GM12864 (cell line): Measurements from ENCODE around the gene ARHGAP8.

Source experiments
- DNase-seq: peaks from one replicate; pipeline ENCODE4 v3.0.0-alpha.2; 2011; ENCODE audit warnings: low read depth
- H3K4me3 ChIP-seq: 2 replicates; pipeline ENCODE4 v1.5.1; 2011; ENCODE audit warnings: mild to moderate bottlenecking, low read depth, low read length, control low read depth
- TF ChIP-seq, protein P1 (sequence below): IDR thresholded peaks from 2 replicates; pipeline ENCODE4 v1.5.1; 2011; ENCODE audit warnings: low read depth, mild to moderate bottlenecking, moderate library complexity, low read length, control low read depth, inconsistent platforms; ENCODE audit errors: missing control alignments

Gene ARHGAP8

DNA sequence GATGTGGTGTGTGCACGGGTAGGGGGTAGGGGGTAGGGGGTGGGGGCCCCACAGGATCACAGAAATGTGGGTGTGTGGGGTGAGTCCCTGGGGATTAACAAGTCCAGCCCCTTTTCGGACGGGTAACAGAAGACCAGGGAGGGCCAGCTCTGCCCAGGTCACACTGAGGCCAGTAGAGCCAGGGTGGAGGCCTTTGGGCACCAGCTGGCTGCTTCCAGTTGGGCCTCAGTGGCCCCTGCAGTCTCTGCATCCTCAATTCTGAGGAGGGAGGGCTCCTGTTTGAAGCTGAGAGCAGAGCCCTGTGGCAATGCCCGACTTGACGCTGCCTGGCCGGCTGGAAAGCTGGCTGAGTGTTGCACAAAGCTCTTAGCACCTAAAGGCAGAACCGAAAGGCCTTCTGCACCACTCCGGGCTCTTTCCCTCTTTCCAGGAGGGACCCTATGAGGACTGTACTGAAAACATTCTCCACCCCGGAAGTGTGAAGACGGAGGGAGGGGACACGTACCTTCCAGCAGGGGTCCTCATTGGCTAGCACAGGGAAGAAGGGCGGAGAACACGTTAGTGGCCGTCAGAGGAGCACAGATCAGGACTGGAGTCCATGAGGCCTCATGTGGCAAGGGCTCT lies 137.0 kb downstream of the ARHGAP8 start:
- H3K4me3 ChIP-seq, result no peak overlapping the region
- TF ChIP-seq, protein P1, sequence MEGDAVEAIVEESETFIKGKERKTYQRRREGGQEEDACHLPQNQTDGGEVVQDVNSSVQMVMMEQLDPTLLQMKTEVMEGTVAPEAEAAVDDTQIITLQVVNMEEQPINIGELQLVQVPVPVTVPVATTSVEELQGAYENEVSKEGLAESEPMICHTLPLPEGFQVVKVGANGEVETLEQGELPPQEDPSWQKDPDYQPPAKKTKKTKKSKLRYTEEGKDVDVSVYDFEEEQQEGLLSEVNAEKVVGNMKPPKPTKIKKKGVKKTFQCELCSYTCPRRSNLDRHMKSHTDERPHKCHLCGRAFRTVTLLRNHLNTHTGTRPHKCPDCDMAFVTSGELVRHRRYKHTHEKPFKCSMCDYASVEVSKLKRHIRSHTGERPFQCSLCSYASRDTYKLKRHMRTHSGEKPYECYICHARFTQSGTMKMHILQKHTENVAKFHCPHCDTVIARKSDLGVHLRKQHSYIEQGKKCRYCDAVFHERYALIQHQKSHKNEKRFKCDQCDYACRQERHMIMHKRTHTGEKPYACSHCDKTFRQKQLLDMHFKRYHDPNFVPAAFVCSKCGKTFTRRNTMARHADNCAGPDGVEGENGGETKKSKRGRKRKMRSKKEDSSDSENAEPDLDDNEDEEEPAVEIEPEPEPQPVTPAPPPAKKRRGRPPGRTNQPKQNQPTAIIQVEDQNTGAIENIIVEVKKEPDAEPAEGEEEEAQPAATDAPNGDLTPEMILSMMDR, result no peak
- no peak for DNase-seq

GRCh38 chr22:44890416-44891292 lies 138.3 kb downstream of the ARHGAP8 start:
- H3K4me3 ChIP-seq, result no peak overlapping the region
- DNase-seq, result no peak
- TF ChIP-seq, protein P1, result no peak

DNA sequence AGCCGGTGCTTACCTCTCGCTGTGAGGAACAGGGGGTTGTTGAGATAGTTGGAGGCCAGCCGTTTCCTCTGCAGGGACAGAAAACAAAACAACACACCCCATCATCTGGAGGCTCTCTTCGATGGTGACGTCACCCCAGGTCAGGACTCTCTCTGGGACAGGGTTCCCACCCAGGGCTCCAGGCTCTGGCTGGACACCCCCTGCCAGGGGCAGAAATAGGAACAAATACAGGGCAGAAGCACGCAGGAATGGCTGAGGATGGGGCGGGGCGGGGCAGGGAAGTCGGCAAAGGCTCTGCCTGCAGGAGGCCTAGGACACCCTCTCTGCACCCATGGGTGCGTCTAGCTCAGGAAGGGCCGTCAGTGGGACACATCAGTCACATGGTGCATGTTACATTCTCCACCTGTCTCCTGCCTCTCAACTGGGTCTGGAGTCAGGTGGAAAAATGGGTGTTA lies 138.9 kb downstream of the ARHGAP8 start:
- no peak overlapping the region for H3K4me3 ChIP-seq
- TF ChIP-seq, protein P1, result no peak
- no peak for DNase-seq

- TF ChIP-seq, protein P1, result no peak
- no peak overlapping the region for H3K4me3 ChIP-seq
- no peak for DNase-seq
Observed at GRCh38 chr22:44891791-44892190, 139.4 kb downstream of the ARHGAP8 start.

GRCh38 chr22:44892243-44892642 lies 139.9 kb downstream of the ARHGAP8 start:
- TF ChIP-seq, protein P1, result no peak
- H3K4me3 ChIP-seq, result no peak overlapping the region
- DNase-seq, result no peak

DNA sequence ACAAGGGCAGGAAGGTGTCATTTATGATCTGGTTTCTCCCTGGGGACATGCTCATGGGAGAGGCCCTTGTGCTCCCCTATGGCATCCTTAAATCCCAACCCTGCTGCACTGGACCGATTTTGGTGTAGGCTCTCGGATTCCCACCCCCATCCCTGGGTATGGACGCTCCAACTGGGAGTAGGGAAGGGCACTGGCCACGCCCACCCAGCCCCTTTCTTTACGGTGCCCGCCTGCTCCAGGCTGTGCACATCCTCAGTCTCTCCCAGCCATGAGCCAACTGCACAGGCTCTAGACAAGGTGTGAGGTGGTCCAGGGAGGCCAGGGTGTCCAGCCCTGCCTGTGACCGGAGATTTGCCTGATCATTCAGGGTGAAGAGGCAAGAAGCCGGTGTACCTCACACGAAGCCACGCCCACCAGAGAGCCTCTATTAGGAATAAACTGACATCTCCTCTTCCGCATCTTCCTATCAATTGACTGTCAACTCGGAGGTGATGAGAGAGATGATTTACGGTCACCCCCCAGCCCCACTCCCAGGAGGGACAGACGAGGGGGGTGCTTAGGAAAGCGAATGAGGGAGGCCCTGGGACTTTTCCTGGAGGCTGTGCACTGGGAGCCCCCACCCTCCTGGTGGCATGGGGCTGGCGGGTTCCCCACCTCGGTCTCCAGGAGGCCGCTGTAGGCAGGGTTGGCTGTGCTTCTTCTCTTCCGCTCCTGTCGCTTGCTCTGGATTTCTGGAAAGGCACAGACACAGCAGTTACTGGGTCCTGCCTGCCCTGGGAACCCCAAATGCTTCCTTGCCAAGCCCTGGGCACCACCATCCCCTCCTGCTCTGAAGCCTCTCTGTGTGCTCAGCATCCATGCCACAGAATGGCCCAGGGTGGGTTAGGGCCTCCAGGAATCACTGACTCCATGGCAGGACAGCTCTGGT lies 140.7 kb downstream of the ARHGAP8 start:
- TF ChIP-seq, protein P1, result no peak
- DNase-seq, result no peak

More for the DNA sequence above, 140.7 kb downstream of the ARHGAP8 start:
- no peak overlapping the region for H3K4me3 ChIP-seq
